SJCRH30 (cell line): ENCODE data around the gene PTPRG. TPM values are rescaled to one million over a fixed set of nuclear protein-coding genes. Genes with fewer than 3 reads are reported as not detected.

ENCODE experiments used
- DNase-seq, 2 experiments: peaks; one replicate each; pipeline ENCODE4 v3.0.0-alpha.2; 2015 to 2020
- H3K27ac ChIP-seq: fragments of 250-450 bp; sonication (Bioruptor Pico); 2 replicates; pipeline ENCODE4 v1.5.1; 2020; ENCODE audit warnings: mild to moderate bottlenecking, moderate library complexity
- H3K27me3 ChIP-seq: fragments of 250-450 bp; sonication (Bioruptor Pico); 2 replicates; pipeline ENCODE4 v1.5.1; 2020; ENCODE audit warnings: mild to moderate bottlenecking, moderate library complexity
- H3K36me3 ChIP-seq: fragments of 250-450 bp; sonication (Bioruptor Pico); 2 replicates; pipeline ENCODE4 v1.5.1; 2020; ENCODE audit warnings: mild to moderate bottlenecking, moderate library complexity
- H3K4me1 ChIP-seq: fragments of 250-450 bp; sonication (Bioruptor Pico); 2 replicates; pipeline ENCODE4 v1.5.1; 2020; ENCODE audit warnings: mild to moderate bottlenecking, moderate library complexity
- H3K4me3 ChIP-seq: fragments of 250-450 bp; sonication (Bioruptor Pico); 2 replicates; pipeline ENCODE4 v1.5.1; 2020; ENCODE audit warnings: mild to moderate bottlenecking, moderate library complexity
- H3K9me3 ChIP-seq: fragments of 250-450 bp; sonication (Bioruptor Pico); replicated peaks from 2 replicates; pipeline ENCODE4 v1.5.1; 2020; ENCODE audit warnings: mild to moderate bottlenecking, moderate library complexity
- total RNA-seq: library from RNA; depleted of rRNA; stranded (reverse); fragments of >200 nt; shearing (Covaris generic); gene quantifications from 2 replicates; pipeline ENCODE4 v1.2.3, GENCODE V29; 2014

Gene PTPRG
- total RNA-seq, 1 experiment from 2014 or later, result 25.2 TPM

DNA sequence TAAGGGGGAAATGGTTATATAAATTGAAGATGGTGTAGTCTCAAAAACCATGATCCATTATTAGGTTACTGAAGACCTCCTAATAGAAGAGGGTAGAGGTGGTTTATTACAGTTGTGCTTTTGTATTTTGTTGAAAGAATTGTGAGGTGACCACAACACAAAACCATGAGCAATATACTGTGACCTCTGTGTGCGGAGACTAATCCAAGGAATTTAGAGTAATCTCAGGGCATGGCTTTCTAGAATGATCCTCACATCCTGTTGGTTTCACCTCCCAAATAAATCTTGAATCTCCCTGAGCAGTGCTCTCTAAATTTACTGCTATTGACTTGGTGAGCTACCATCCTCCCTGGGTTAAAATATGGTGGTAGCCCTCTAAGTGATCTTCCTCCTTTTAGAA lies 52.3 kb downstream of the PTPRG start:
- no peak overlapping the region for H3K4me3 ChIP-seq
- DNase-seq, result no peak
- no peaks in the 10 kb centered on the region for H3K27me3 ChIP-seq

DNA sequence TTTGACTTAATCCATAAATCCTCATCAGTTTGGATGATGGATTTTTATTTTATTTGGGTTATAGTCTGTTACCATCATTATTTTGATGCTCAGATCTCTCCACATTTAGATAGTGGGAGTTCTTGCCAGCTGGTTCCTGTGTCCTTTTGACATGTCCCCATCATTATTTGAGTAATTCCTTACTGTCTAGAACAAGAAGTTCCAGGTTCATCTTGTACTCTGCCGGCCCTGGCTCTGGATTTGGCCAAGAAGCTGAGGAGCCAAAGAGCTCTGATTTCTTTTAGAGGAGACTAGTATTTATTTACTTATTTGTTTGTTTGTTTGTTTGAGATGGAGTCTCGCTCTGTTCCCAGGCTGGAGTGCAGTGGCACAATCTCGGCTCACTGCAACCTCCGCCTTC lies 54.3 kb downstream of the PTPRG start:
- H3K36me3 ChIP-seq, result no peaks in the 10 kb centered on the region
- no peak for DNase-seq
- H3K27me3 ChIP-seq, result no peaks in the 10 kb centered on the region
- H3K9me3 ChIP-seq, result no peaks in the 10 kb centered on the region
- H3K4me1 ChIP-seq, result no peaks in the 10 kb centered on the region
- H3K4me3 ChIP-seq, result no peak overlapping the region
- no peak overlapping the region for H3K27ac ChIP-seq

More for the DNA sequence above, 52.3 kb downstream of the PTPRG start:
- no peaks in the 10 kb centered on the region for H3K9me3 ChIP-seq
- no peak overlapping the region for H3K27ac ChIP-seq
- H3K36me3 ChIP-seq, result no peaks in the 10 kb centered on the region
- H3K4me1 ChIP-seq, result no peaks in the 10 kb centered on the region

DNA sequence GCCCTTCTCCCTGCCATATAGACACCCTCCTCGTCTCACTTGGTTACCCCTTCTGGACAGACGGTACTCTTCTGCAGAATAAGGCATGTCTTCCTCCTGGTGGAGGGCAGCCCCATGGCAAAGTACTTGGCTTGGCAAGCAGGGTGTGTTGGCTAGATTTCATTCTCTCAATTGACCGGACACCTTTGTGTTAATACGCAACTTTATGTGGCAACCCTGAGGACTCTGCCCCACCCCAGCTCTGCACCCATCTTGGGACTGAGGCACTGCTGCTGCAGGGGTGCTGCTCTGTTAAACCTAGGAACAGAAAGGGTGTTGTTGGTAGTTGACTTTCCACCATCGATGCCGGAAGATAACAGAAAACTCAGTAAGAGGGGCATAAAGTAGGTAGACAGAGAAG lies 55.2 kb downstream of the PTPRG start:
- no peak overlapping the region for H3K27ac ChIP-seq
- H3K27me3 ChIP-seq, result no peaks in the 10 kb centered on the region
- no peak overlapping the region for H3K4me3 ChIP-seq
- H3K9me3 ChIP-seq, result no peaks in the 10 kb centered on the region
- H3K36me3 ChIP-seq, result no peaks in the 10 kb centered on the region
- DNase-seq, result no peak
- no peaks in the 10 kb centered on the region for H3K4me1 ChIP-seq

DNA sequence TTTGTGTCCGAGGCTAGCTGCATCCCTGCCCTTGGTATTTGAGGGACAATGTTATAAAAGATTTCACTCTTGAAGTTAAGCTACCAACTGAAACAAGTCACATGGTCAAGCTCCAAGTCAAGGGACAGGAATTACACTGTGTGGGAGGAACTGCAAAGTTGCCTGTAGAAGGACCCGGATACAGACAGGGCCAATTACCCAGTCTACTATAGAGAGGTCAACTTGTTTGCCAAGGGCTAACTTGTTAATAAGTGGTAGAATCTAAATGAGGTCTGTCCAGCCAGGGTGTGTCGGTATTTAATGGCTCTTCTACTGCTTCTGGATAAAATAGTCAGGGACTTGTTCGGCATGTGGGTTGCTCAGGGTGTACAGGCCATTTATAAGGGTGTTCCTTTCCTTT lies 55.7 kb downstream of the PTPRG start:
- Histone ChIP-seq H3K27me3 (no peaks in the 10 kb centered on the region), H3K9me3 (no peaks in the 10 kb centered on the region), H3K4me3 (no peak overlapping the region), H3K36me3 (no peaks in the 10 kb centered on the region), H3K4me1 (no peaks in the 10 kb centered on the region), H3K27ac (no peak overlapping the region)
- no peak for DNase-seq

DNA sequence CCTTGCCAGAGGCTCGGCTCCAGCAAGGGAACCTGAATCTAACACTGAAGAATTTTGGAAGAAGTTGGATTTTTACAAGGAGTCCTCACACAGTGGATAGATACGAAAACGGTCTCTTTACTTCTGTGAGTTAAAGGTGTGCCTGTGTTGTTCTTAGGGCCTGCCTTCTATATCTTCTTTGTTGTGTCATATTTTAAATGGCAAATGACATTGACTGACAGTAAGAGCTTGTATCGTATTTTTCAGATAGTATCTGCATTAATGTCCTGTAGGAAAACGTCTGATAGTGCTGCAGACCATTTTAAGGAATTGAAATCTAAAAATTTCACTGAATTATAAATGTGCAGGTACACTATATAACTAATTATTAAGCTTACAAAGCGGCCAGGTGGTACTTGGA lies 56.3 kb downstream of the PTPRG start:
- no peak for DNase-seq
- H3K27me3 ChIP-seq, result no peaks in the 10 kb centered on the region
- H3K27ac ChIP-seq, result no peak overlapping the region
- H3K9me3 ChIP-seq, result no peaks in the 10 kb centered on the region
- no peak overlapping the region for H3K4me3 ChIP-seq
- no peaks in the 10 kb centered on the region for H3K4me1 ChIP-seq
- H3K36me3 ChIP-seq, result no peaks in the 10 kb centered on the region

DNA sequence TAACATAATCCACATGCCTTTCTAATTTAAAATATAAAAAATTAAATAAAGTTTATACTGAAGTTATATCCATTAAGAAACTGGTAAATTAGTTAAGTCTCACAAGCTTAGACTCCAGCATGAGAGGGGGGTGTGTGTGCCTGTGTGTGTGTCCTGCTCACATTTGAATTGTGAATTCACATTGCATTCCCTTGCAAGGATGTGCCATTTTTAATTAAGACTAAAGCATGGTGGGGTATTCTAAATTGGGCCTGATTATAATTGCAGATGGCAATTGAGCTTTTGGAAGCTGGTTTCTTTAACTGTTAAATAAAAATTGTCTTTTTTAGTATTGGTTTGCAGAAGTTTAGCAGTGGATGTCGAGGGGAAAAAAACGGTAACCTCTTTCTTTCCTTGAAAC lies 56.9 kb downstream of the PTPRG start:
- Histone ChIP-seq H3K4me3 (no peak overlapping the region), H3K9me3 (no peaks in the 10 kb centered on the region), H3K27ac (no peak overlapping the region), H3K27me3 (no peaks in the 10 kb centered on the region), H3K36me3 (no peaks in the 10 kb centered on the region), H3K4me1 (no peaks in the 10 kb centered on the region)
- DNase-seq, result no peak

DNA sequence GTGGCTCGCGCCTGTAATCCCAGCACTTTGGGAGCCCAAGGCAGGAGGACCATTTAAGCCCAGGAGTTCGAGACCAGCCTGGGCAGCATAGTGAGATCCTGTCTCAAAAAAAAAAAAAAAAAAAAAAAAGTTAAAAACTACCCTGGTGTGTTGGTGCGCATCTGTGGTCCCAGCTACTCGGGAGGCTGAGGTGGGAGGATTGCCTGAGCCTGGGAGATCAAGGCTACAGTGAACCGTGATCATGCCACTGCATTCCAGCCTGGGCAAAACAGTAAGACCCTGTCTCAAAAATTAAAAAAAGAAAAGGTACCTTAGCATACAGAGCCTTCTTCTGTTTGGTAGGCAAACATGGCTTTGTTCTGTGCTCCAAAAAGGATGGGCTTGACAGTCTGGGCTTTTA lies 57.5 kb downstream of the PTPRG start:
- no peak overlapping the region for H3K27ac ChIP-seq

DNA sequence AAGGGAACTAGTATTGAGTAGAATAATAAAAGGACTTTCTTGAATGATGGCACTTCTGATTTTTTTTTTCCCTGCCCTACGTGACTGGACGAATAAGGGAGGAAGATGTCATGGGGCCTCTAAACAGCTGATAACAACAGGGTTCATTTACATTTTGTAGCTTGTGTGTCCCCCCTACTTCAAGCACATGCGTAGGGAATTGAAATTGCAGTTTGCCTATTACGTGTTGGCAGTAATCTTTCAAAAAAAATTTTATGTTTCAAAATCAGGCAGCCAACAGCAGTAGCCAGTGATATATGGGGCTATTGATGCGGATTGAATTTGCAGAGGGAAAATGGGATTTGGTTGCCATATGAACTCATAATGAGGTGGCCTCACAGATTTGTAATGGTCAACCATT lies 58.7 kb downstream of the PTPRG start:
- Histone ChIP-seq H3K4me1 (no peaks in the 10 kb centered on the region), H3K9me3 (no peaks in the 10 kb centered on the region), H3K4me3 (no peak overlapping the region), H3K27me3 (no peaks in the 10 kb centered on the region), H3K27ac (no peak overlapping the region), H3K36me3 (no peaks in the 10 kb centered on the region)
- DNase-seq, result no peak

More for the DNA sequence above, 57.5 kb downstream of the PTPRG start:
- Histone ChIP-seq H3K4me1 (no peaks in the 10 kb centered on the region), H3K27me3 (no peaks in the 10 kb centered on the region), H3K36me3 (no peaks in the 10 kb centered on the region), H3K9me3 (no peaks in the 10 kb centered on the region), H3K4me3 (no peak overlapping the region)
- DNase-seq, result no peak

DNA sequence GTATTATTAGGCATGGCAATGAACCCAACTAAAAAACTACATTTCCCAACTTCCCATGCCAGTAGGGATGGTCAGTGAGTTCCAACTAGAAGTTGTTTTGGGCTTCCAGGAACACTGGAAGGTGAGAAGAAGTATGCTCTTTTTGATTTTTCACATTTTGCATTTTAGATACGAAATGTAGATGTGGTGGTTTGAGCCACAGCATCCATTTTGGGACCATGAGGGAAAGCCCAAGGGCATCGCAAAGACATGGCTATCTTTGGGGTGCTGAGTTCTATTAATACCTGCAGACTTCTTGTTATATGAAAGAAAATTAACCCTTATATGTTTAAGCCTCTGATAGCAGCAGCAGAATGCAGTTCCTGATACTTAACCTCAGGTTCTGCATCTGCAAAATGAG lies 62.9 kb downstream of the PTPRG start:
- H3K4me1 ChIP-seq, result peaks cover 11% of the 10 kb centered on the region
- H3K36me3 ChIP-seq, result no peaks in the 10 kb centered on the region
- no peaks in the 10 kb centered on the region for H3K9me3 ChIP-seq
- no peaks in the 10 kb centered on the region for H3K27me3 ChIP-seq
- no peak overlapping the region for H3K27ac ChIP-seq
- DNase-seq, result no peak
- no peak overlapping the region for H3K4me3 ChIP-seq

DNA sequence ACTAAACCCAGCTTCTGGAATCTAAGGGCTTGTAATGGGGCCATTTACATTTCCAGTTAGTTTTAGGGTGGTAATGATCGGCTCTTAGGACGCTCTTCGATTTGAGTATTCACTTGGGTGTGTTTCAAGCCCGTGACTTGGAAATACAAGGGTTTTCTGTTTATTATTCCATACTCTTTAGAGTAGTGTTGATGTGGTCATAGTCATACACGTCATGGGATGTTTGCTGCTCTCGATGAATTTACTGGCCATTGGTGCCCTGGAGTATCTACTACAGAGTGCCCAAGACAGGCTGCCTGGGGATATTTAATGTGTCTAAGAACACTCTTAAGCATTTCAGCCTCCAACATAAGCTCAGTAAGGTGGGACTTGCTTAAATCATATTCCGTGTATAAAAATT lies 64.1 kb downstream of the PTPRG start:
- no peak overlapping the region for H3K4me3 ChIP-seq
- H3K27me3 ChIP-seq, result no peaks in the 10 kb centered on the region
- DNase-seq, result no peak
- H3K4me1 ChIP-seq, result peaks cover 14% of the 10 kb centered on the region
- no peak overlapping the region for H3K27ac ChIP-seq
- H3K36me3 ChIP-seq, result no peaks in the 10 kb centered on the region
- H3K9me3 ChIP-seq, result no peaks in the 10 kb centered on the region

DNA sequence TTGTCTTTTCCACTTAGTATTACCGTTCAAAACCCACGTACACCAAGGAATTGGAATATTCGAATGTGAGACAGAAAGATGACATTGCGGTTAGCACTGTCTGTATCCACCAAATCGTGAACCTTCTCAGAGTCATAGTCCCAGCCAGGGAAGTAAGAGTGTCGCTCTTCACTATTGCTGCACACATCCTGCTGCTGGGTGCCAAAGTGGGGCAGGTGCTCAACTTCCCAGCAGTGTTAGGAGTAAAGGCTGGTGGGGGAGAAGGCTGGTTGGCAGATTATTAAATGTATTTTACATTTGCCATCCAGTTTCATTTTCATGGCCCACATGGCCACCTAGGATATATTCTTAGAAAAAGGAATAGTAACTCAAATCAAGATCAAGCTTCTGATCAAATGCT lies 65.1 kb downstream of the PTPRG start:
- no peak overlapping the region for H3K27ac ChIP-seq
- H3K9me3 ChIP-seq, result no peaks in the 10 kb centered on the region
- no peak for DNase-seq
- no peak overlapping the region for H3K4me3 ChIP-seq
- H3K36me3 ChIP-seq, result no peaks in the 10 kb centered on the region
- no peaks in the 10 kb centered on the region for H3K27me3 ChIP-seq
- H3K4me1 ChIP-seq, result peaks cover 14% of the 10 kb centered on the region

DNA sequence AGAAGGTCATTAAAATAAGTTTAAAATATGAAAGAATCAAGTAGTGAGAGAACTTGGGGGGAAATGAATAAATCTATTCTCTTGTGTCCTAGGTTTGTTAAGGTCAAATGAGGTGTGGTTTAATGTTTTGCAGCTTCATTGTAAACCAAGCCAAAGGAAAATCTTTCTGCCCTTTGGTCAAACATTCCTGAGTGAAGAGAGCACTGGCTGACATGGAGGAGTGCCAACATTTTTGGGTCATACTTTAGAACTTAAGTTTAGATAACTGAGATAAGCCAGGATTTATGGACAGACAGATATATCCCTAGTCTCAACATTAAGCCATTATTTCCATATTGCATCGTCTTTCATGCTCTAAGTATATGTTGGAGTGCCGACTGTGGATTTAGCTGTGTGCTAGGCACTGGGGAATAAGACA lies 66.4 kb downstream of the PTPRG start:
- Histone ChIP-seq H3K4me3 (no peak overlapping the region), H3K27ac (no peak overlapping the region), H3K36me3 (no peaks in the 10 kb centered on the region), H3K4me1 (peaks cover 14% of the 10 kb centered on the region), H3K27me3 (no peaks in the 10 kb centered on the region), H3K9me3 (no peaks in the 10 kb centered on the region)
- DNase-seq, result peak; percentile 63 to 64

DNA sequence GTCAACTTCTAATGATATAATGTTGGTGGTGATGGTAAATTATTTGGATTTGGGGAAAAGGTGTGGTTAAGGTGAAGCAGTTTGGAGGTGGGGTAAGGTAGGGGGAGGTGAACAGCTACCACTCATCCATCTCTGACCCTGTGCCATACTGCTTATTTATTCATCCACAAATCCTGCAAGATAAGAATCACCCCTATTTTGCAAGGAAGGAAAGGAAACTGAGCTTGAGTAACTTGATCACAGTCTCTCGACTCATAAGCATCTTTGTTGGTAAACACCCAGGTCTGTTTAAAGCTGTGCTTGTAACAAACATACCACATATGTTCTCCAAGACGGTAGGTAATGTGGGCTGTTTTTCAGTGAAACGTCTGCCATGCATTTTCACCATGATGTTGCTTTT lies 67.3 kb downstream of the PTPRG start:
- H3K9me3 ChIP-seq, result no peaks in the 10 kb centered on the region
- no peak overlapping the region for H3K27ac ChIP-seq
- no peaks in the 10 kb centered on the region for H3K27me3 ChIP-seq
- H3K4me3 ChIP-seq, result no peak overlapping the region
- H3K4me1 ChIP-seq, result peaks cover 14% of the 10 kb centered on the region
- DNase-seq, result no peak
- H3K36me3 ChIP-seq, result no peaks in the 10 kb centered on the region

DNA sequence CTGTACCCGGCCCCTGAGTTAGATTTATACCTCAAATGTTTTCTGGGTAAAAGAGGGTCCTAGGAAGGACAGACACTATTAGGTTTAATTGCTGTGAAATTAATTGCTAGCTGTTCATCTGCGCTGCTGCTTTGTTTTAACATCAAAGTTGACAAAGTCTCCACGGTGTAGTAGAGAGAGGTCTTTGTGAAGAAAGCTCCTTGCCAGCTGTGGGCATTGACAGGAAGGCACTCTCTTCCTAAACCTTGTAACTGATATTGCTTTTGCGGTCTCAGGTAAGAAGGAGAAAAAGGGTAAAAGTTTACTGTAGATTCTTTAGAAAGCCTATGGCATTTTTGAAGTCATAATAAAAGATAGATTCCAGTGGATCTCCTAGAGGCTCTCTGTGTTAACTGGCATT lies 68.1 kb downstream of the PTPRG start:
- Histone ChIP-seq H3K27ac (no peak overlapping the region), H3K9me3 (no peaks in the 10 kb centered on the region), H3K36me3 (no peaks in the 10 kb centered on the region), H3K4me3 (no peak overlapping the region), H3K27me3 (no peaks in the 10 kb centered on the region), H3K4me1 (peaks cover 14% of the 10 kb centered on the region)
- DNase-seq, result no peak

DNA sequence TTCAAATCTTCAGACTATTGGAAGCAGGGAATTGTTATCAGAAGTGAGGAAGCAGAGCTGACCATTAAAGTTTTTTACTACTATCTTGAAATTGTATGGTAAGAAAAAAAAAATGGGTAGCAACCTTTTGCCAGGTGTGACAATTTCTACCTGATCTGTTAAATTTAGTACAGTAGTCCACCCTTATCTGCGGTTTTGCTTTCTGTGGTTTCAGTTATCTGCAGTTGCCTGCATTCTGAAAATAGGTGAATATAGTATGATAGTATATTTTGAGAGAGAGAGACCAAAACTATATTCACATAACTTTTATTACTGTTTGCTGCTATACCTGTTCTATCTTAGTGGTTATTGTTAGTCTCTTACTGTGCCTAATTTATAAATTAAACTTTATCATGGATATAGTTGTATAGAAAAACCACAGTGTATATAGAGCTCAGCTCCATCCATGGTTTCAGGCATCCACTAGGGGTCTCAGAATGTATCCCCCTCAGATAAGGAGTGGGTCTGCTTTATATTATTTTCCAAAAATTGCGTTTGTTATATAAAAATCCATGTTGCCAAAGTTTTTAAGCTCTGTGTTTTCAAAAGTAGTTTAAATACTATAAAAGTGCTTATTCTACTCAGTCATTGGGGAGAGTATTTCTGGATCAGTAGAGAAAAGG lies 69.9 kb downstream of the PTPRG start:
- no peaks in the 10 kb centered on the region for H3K36me3 ChIP-seq
- no peaks in the 10 kb centered on the region for H3K9me3 ChIP-seq
- no peaks in the 10 kb centered on the region for H3K27me3 ChIP-seq
- H3K4me1 ChIP-seq, result peaks cover 17% of the 10 kb centered on the region
- H3K27ac ChIP-seq, result no peak overlapping the region
- H3K4me3 ChIP-seq, result no peak overlapping the region
- DNase-seq, result no peak

DNA sequence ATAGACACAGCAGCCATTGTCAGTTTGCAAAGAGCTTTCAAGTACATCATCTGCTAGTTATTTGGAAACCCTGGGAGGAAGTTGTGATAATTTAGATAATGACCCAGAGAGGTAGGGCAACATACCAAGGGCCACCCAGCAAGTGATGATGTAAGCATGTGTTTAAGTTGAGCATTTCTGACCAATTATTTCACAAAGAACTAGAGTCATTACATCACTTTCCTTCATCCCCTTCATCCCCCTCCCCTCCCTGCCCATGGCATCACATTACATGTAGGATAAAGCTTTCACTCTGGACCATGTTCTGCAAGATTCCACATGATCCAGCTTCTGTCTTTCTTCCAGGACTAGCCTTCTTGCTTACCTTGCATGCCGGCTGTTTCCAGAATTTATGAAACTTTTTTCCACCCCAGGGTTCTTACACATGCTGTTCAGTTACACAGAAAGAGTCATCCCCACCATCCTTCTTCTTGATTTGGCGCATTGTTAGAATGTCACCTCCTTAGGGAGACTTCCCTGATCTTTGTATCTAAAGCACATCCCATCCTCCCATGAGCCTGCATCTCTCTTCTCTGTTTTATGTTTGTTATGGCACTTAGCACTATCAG lies 71.3 kb downstream of the PTPRG start:
- peaks cover 12% of the 10 kb centered on the region for H3K4me1 ChIP-seq
- H3K4me3 ChIP-seq, result no peak overlapping the region
- peak in 1 of 2 experiments; percentile 2 for DNase-seq
- no peaks in the 10 kb centered on the region for H3K36me3 ChIP-seq
- no peak overlapping the region for H3K27ac ChIP-seq
- no peaks in the 10 kb centered on the region for H3K9me3 ChIP-seq
- no peaks in the 10 kb centered on the region for H3K27me3 ChIP-seq
